ENCODE measurements around the gene DCK. TPM values are rescaled to one million over a fixed set of nuclear protein-coding genes. Genes with fewer than 3 reads are reported as not detected.
A peak's percentile ranks its signal among the peaks of the same experiment; 100 is the strongest.
"Not testable (repeated sequence)": the region's sequence is repeated elsewhere in the genome, so short reads cannot be mapped to it uniquely, and the experiment has no call there.

The DCK gene
- total RNA-seq, 1 donor from 2014 or later, result 57.1 TPM

- no peak for DNase-seq (ENCODE audit: low spot score)
- Mint-ChIP-seq H3K27me3 (ENCODE audit: insufficient read depth, low read depth) (no peaks in the 10 kb centered on the region), H3K36me3 (no peaks in the 10 kb centered on the region), H3K9me3 (no peaks in the 10 kb centered on the region), H3K4me3 (no peak overlapping the region), H3K4me1 (no peaks in the 10 kb centered on the region), H3K27ac (no peak overlapping the region)
- Histone ChIP-seq H3K4me2 (no peak overlapping the region), H3K4me3 (no peak overlapping the region), H3K27me3 (no peaks in the 10 kb centered on the region), H3F3A (ENCODE audit: low read depth) (no peaks in the 10 kb centered on the region), H4K20me1 (ENCODE audit: low read depth) (no peaks in the 10 kb centered on the region), H3K9ac (no peak overlapping the region), H3K79me2 (ENCODE audit: low read depth) (no peaks in the 10 kb centered on the region), H2AFZ (replicated peaks) (no peak overlapping the region), H3K36me3 (no peaks in the 10 kb centered on the region), H3K4me1 (no peaks in the 10 kb centered on the region), H3K27ac (no peak overlapping the region), H3K9me3 (ENCODE audit: low read depth) (no peaks in the 10 kb centered on the region)
- TF ChIP-seq CTCF (IDR thresholded peaks at IDR 0.05), result no peak
- TF ChIP-seq EZH2phosphoT487 (IDR thresholded peaks at IDR 0.05), result no peak
- TF ChIP-seq EZH2 (IDR thresholded peaks at IDR 0.05), result no peak
These were observed 59.3 kb downstream of the DCK start for GRCh38 chr4:71052716-71053115.

DNA sequence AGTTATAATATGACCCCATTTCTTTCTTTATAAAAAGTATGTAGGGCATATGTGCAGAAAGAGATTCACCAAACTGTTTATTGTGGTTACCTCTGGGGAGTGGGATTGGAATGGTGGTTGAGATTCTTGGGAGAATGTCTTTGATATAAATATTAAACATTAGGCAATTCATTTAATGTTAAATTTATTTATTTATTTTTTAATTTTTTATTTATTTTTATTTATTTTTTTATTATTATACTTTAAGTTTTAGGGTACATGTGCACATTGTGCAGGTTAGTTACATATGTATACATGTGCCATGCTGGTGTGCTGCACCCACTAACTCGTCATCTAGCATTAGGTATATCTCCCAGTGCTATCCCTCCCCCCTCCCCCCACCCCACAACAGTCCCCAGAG, 60.2 kb downstream of the DCK start:
- not testable (repeated sequence) for H3K4me3 Mint-ChIP-seq; H3K27ac Mint-ChIP-seq; H4K20me1 ChIP-seq (ENCODE audit: low read depth); H3K4me1 ChIP-seq; H3K9me3 ChIP-seq (ENCODE audit: low read depth); DNase-seq (ENCODE audit: low spot score); H3F3A ChIP-seq (ENCODE audit: low read depth); H3K79me2 ChIP-seq (ENCODE audit: low read depth); H2AFZ ChIP-seq (replicated peaks); H3K36me3 Mint-ChIP-seq; H3K4me2 ChIP-seq; H3K9ac ChIP-seq; H3K4me3 ChIP-seq; H3K27me3 Mint-ChIP-seq (ENCODE audit: insufficient read depth, low read depth); H3K4me1 Mint-ChIP-seq; H3K27ac ChIP-seq; H3K27me3 ChIP-seq; H3K36me3 ChIP-seq; H3K9me3 Mint-ChIP-seq

DNA sequence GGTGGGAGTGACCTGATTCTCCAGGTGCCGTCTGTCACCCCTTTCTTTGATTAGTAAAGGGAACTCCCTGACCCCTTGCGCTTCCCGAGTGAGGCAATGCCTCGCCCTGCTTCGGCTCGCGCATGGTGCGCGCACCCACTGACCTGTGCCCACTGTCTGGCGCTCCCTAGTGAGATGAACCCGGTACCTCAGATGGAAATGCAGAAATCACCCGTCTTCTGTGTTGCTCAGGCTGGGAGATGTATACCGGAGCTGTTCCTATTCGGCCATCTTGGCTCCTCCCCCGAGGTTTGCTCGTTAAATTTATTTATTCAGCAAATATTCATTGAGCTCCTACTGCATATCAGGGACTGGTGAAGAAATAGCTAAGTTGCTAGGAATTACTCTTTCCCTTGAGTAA, 66.1 kb downstream of the DCK start:
- not testable (repeated sequence) for H3F3A ChIP-seq (ENCODE audit: low read depth); H3K9me3 ChIP-seq (ENCODE audit: low read depth); H3K27ac ChIP-seq; H3K36me3 Mint-ChIP-seq; H3K36me3 ChIP-seq; H3K79me2 ChIP-seq (ENCODE audit: low read depth); H3K27me3 ChIP-seq; H3K9ac ChIP-seq; H3K4me3 ChIP-seq; H3K27ac Mint-ChIP-seq; H4K20me1 ChIP-seq (ENCODE audit: low read depth); H3K4me1 ChIP-seq; H2AFZ ChIP-seq (replicated peaks); H3K27me3 Mint-ChIP-seq (ENCODE audit: insufficient read depth, low read depth); H3K4me1 Mint-ChIP-seq; H3K4me3 Mint-ChIP-seq; H3K9me3 Mint-ChIP-seq; DNase-seq (ENCODE audit: low spot score)
- peak overlapping the region; percentile 4 for H3K4me2 ChIP-seq

DNA sequence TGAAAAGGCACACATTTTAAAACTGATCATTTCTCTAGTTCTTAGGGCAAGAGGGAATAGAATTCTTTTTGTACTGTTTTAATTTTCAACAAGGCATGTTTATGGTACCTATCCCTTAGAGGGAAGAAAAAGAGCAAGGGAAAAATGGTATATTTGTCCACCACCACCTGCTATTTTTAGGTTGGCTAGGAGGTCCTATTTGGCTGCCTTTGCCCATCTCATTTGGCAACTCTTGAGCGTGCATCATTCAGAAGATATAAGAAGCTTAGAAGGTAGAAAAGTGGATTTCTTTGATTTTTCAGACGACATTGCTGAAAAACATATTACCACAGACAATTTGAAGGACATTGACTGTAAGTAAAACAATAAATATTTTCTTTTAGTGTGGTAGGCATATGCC, 69.0 kb downstream of the DCK start:
- Mint-ChIP-seq H3K4me1 (no peaks in the 10 kb centered on the region), H3K4me3 (no peak overlapping the region), H3K27me3 (ENCODE audit: insufficient read depth, low read depth) (no peaks in the 10 kb centered on the region), H3K27ac (no peak overlapping the region), H3K36me3 (peaks cover 1% of the 10 kb centered on the region), H3K9me3 (peaks cover 4% of the 10 kb centered on the region)
- Histone ChIP-seq H3K27me3 (no peaks in the 10 kb centered on the region), H3K9me3 (ENCODE audit: low read depth) (no peaks in the 10 kb centered on the region), H3K27ac (no peak overlapping the region), H3K79me2 (ENCODE audit: low read depth) (no peaks in the 10 kb centered on the region), H4K20me1 (ENCODE audit: low read depth) (no peaks in the 10 kb centered on the region), H3F3A (ENCODE audit: low read depth) (no peaks in the 10 kb centered on the region), H3K4me3 (no peak overlapping the region), H3K4me1 (peaks cover 3% of the 10 kb centered on the region), H3K36me3 (no peaks in the 10 kb centered on the region), H3K9ac (no peak overlapping the region), H3K4me2 (no peak overlapping the region), H2AFZ (replicated peaks) (no peak overlapping the region)
- no peak for TF ChIP-seq EZH2phosphoT487 (IDR thresholded peaks at IDR 0.05)
- TF ChIP-seq CTCF (IDR thresholded peaks at IDR 0.05), result no peak
- no peak for TF ChIP-seq EZH2 (IDR thresholded peaks at IDR 0.05)
- no peak for DNase-seq (ENCODE audit: low spot score)
